ENCODE results near the gene FAM185A. TPM values are rescaled to one million over a fixed set of nuclear protein-coding genes. Genes with fewer than 3 reads are reported as not detected.

Gene FAM185A
- total RNA-seq, 3 donors from 2014 or later: 9.1 to 12.9 (median 10.3) TPM

GRCh38 chr7:102806613-102807012 lies 57.8 kb downstream of the FAM185A start:
- H3K4me1 Mint-ChIP-seq (ENCODE audit: low read depth): no peaks in the 10 kb centered on the region
- peaks cover 10% of the 10 kb centered on the region for H3K36me3 Mint-ChIP-seq (ENCODE audit: insufficient read depth)
- no peak overlapping the region for H3K4me3 Mint-ChIP-seq
- H3K9me3 Mint-ChIP-seq: peaks cover 17% of the 10 kb centered on the region
- no peak for DNase-seq
- no peak for ATAC-seq
- H3K27me3 Mint-ChIP-seq (ENCODE audit: low read depth): no peaks in the 10 kb centered on the region

GRCh38 chr7:102810916-102811315 lies 62.1 kb downstream of the FAM185A start:
- H3K9me3 Mint-ChIP-seq: no peaks in the 10 kb centered on the region
- DNase-seq: no peak

GRCh38 chr7:102811942-102812678 lies 63.3 kb downstream of the FAM185A start:
- peaks cover 2% of the 10 kb centered on the region for H3K4me1 Mint-ChIP-seq (ENCODE audit: low read depth)

More at GRCh38 chr7:102810916-102811315, 62.1 kb downstream of the FAM185A start:
- H3K4me3 Mint-ChIP-seq: no peak overlapping the region
- no peak for ATAC-seq
- peaks cover 2% of the 10 kb centered on the region for H3K4me1 Mint-ChIP-seq (ENCODE audit: low read depth)
- no peaks in the 10 kb centered on the region for H3K27me3 Mint-ChIP-seq (ENCODE audit: low read depth)
- peaks cover 13% of the 10 kb centered on the region for H3K36me3 Mint-ChIP-seq (ENCODE audit: insufficient read depth)

GRCh38 chr7:102813191-102814024 lies 64.6 kb downstream of the FAM185A start:
- H3K9me3 Mint-ChIP-seq: no peaks in the 10 kb centered on the region
- H3K4me1 Mint-ChIP-seq (ENCODE audit: low read depth): peaks cover 2% of the 10 kb centered on the region
- no peak overlapping the region for H3K4me3 Mint-ChIP-seq
- DNase-seq (no peak), ATAC-seq (peak in 1 of 2 donors; percentile 30)
- H3K36me3 Mint-ChIP-seq (ENCODE audit: insufficient read depth): peaks cover 18% of the 10 kb centered on the region
- H3K27me3 Mint-ChIP-seq (ENCODE audit: low read depth): no peaks in the 10 kb centered on the region

More at GRCh38 chr7:102811942-102812678, 63.3 kb downstream of the FAM185A start:
- ATAC-seq: no peak
- no peak for DNase-seq
- H3K36me3 Mint-ChIP-seq (ENCODE audit: insufficient read depth): peaks cover 17% of the 10 kb centered on the region
- H3K27me3 Mint-ChIP-seq (ENCODE audit: low read depth): no peaks in the 10 kb centered on the region
- no peaks in the 10 kb centered on the region for H3K9me3 Mint-ChIP-seq
- no peak overlapping the region for H3K4me3 Mint-ChIP-seq

GRCh38 chr7:102814025-102814471 lies 65.2 kb downstream of the FAM185A start:
- ATAC-seq: peak; percentile 80 to 88
- no peaks in the 10 kb centered on the region for H3K27me3 Mint-ChIP-seq (ENCODE audit: low read depth)

GRCh38 chr7:102817616-102818573 lies 69.1 kb downstream of the FAM185A start:
- ATAC-seq: no peak
- no peaks in the 10 kb centered on the region for H3K27me3 Mint-ChIP-seq (ENCODE audit: low read depth)

More at GRCh38 chr7:102814025-102814471, 65.2 kb downstream of the FAM185A start:
- Mint-ChIP-seq H3K4me1 (ENCODE audit: low read depth) (peaks cover 2% of the 10 kb centered on the region), H3K4me3 (no peak overlapping the region), H3K9me3 (no peaks in the 10 kb centered on the region), H3K36me3 (ENCODE audit: insufficient read depth) (peaks cover 20% of the 10 kb centered on the region)
- no peak for DNase-seq

GRCh38 chr7:102819151-102819550 lies 70.4 kb downstream of the FAM185A start:
- Mint-ChIP-seq H3K9me3 (no peaks in the 10 kb centered on the region), H3K27me3 (ENCODE audit: low read depth) (no peaks in the 10 kb centered on the region), H3K4me3 (no peak overlapping the region), H3K4me1 (ENCODE audit: low read depth) (peaks cover 2% of the 10 kb centered on the region), H3K36me3 (ENCODE audit: insufficient read depth) (peaks cover 23% of the 10 kb centered on the region)
- ATAC-seq (no peak), DNase-seq (no peak)

More at GRCh38 chr7:102817616-102818573, 69.1 kb downstream of the FAM185A start:
- no peak for DNase-seq
- Mint-ChIP-seq H3K4me3 (no peak overlapping the region), H3K9me3 (no peaks in the 10 kb centered on the region), H3K4me1 (ENCODE audit: low read depth) (peaks cover 2% of the 10 kb centered on the region), H3K36me3 (ENCODE audit: insufficient read depth) (peaks cover 20% of the 10 kb centered on the region)

- no peak for ATAC-seq
- no peaks in the 10 kb centered on the region for H3K27me3 Mint-ChIP-seq (ENCODE audit: low read depth)
- H3K9me3 Mint-ChIP-seq: no peaks in the 10 kb centered on the region
- no peaks in the 10 kb centered on the region for H3K4me1 Mint-ChIP-seq (ENCODE audit: low read depth)
- no peak for DNase-seq
- no peak overlapping the region for H3K4me3 Mint-ChIP-seq
- peaks cover 19% of the 10 kb centered on the region for H3K36me3 Mint-ChIP-seq (ENCODE audit: insufficient read depth)
Observed at GRCh38 chr7:102821994-102822747, 73.4 kb downstream of the FAM185A start.

- H3K36me3 Mint-ChIP-seq (ENCODE audit: insufficient read depth): peaks cover 25% of the 10 kb centered on the region
- H3K9me3 Mint-ChIP-seq: no peaks in the 10 kb centered on the region
- H3K27me3 Mint-ChIP-seq (ENCODE audit: low read depth): no peaks in the 10 kb centered on the region
- H3K4me1 Mint-ChIP-seq (ENCODE audit: low read depth): no peaks in the 10 kb centered on the region
- H3K4me3 Mint-ChIP-seq: no peak overlapping the region
- no peak for ATAC-seq
- no peak for DNase-seq
Observed at GRCh38 chr7:102823390-102824119, 74.8 kb downstream of the FAM185A start.

- H3K9me3 Mint-ChIP-seq: no peaks in the 10 kb centered on the region
- DNase-seq (no peak), ATAC-seq (no peak)
- no peak overlapping the region for H3K4me3 Mint-ChIP-seq
- peaks cover 28% of the 10 kb centered on the region for H3K36me3 Mint-ChIP-seq (ENCODE audit: insufficient read depth)
- no peaks in the 10 kb centered on the region for H3K27me3 Mint-ChIP-seq (ENCODE audit: low read depth)
- H3K4me1 Mint-ChIP-seq (ENCODE audit: low read depth): no peaks in the 10 kb centered on the region
Observed at GRCh38 chr7:102828286-102828685, 79.5 kb downstream of the FAM185A start.

GRCh38 chr7:102829075-102829474 lies 80.3 kb downstream of the FAM185A start:
- peaks cover 28% of the 10 kb centered on the region for H3K36me3 Mint-ChIP-seq (ENCODE audit: insufficient read depth)
- ATAC-seq (no peak), DNase-seq (no peak)
- no peaks in the 10 kb centered on the region for H3K4me1 Mint-ChIP-seq (ENCODE audit: low read depth)
- H3K9me3 Mint-ChIP-seq: no peaks in the 10 kb centered on the region
- H3K4me3 Mint-ChIP-seq: no peak overlapping the region
- no peaks in the 10 kb centered on the region for H3K27me3 Mint-ChIP-seq (ENCODE audit: low read depth)

GRCh38 chr7:102830197-102830596 lies 81.4 kb downstream of the FAM185A start:
- H3K4me1 Mint-ChIP-seq (ENCODE audit: low read depth): peaks cover 5% of the 10 kb centered on the region
- no peak overlapping the region for H3K4me3 Mint-ChIP-seq
- no peaks in the 10 kb centered on the region for H3K27me3 Mint-ChIP-seq (ENCODE audit: low read depth)

GRCh38 chr7:102832674-102833073 lies 83.9 kb downstream of the FAM185A start:
- H3K36me3 Mint-ChIP-seq (ENCODE audit: insufficient read depth): peaks cover 26% of the 10 kb centered on the region
- no peaks in the 10 kb centered on the region for H3K9me3 Mint-ChIP-seq
- H3K4me3 Mint-ChIP-seq: no peak overlapping the region
- peaks cover 6% of the 10 kb centered on the region for H3K4me1 Mint-ChIP-seq (ENCODE audit: low read depth)
- no peaks in the 10 kb centered on the region for H3K27me3 Mint-ChIP-seq (ENCODE audit: low read depth)
- DNase-seq: no peak
- ATAC-seq: no peak

More at GRCh38 chr7:102830197-102830596, 81.4 kb downstream of the FAM185A start:
- Mint-ChIP-seq H3K36me3 (ENCODE audit: insufficient read depth) (peaks cover 30% of the 10 kb centered on the region), H3K9me3 (no peaks in the 10 kb centered on the region)
- DNase-seq: no peak
- no peak for ATAC-seq
